H9 (cell line): ENCODE results near the gene HMGCS1. TPM values are rescaled to one million over a fixed set of nuclear protein-coding genes. Genes with fewer than 3 reads are reported as not detected.

Source experiments
- DNase-seq: peaks from one replicate; pipeline ENCODE4 v3.0.0-alpha.2; 2017
- H2AFZ ChIP-seq: one replicate; pipeline ENCODE4 v1.6.1; 2013; ENCODE audit warnings: mild to moderate bottlenecking, low read length, control low read depth, moderate library complexity
- H2AK5ac ChIP-seq: 2 replicates; pipeline ENCODE4 v1.6.1; 2013; ENCODE audit warnings: low read length, control low read depth, mixed read lengths; ENCODE audit not compliant: insufficient read length
- H2BK120ac ChIP-seq: one replicate; pipeline ENCODE4 v1.6.1; 2013; ENCODE audit warnings: low read depth, mild to moderate bottlenecking, low read length, control low read depth, inconsistent platforms; ENCODE audit not compliant: poor library complexity, severe bottlenecking
- H2BK12ac ChIP-seq: 2 replicates; pipeline ENCODE4 v1.6.1; 2013; ENCODE audit warnings: low read length, control low read depth, mixed read lengths, low read depth; ENCODE audit not compliant: insufficient read length
- H2BK15ac ChIP-seq: 2 replicates; pipeline ENCODE4 v1.6.1; 2013; ENCODE audit warnings: low read depth, low read length, control low read depth
- H2BK20ac ChIP-seq: one replicate; pipeline ENCODE4 v1.6.1; 2013; ENCODE audit warnings: low read depth, mild to moderate bottlenecking, low read length, control low read depth, inconsistent platforms; ENCODE audit not compliant: poor library complexity, severe bottlenecking
- H2BK5ac ChIP-seq: 2 replicates; pipeline ENCODE4 v1.6.1; 2013; ENCODE audit warnings: low read length, control low read depth, mixed read lengths; ENCODE audit not compliant: insufficient read length
- H3K14ac ChIP-seq: 2 replicates; pipeline ENCODE4 v1.6.1; 2013; ENCODE audit warnings: low read length, control low read depth; ENCODE audit not compliant: insufficient read depth
- H3K18ac ChIP-seq: 2 replicates; pipeline ENCODE4 v1.6.1; 2013; ENCODE audit warnings: low read depth, mild to moderate bottlenecking, mixed read lengths, low read length, control low read depth; ENCODE audit not compliant: insufficient read length
- H3K23ac ChIP-seq: 2 replicates; pipeline ENCODE4 v1.6.1; 2013; ENCODE audit warnings: low read length, control low read depth, mixed read lengths, low read depth; ENCODE audit not compliant: insufficient read length
- H3K23me2 ChIP-seq: 2 replicates; pipeline ENCODE4 v1.6.1; 2013; ENCODE audit warnings: low read depth, mild to moderate bottlenecking, mixed read lengths, low read length, control low read depth; ENCODE audit not compliant: insufficient read length, poor library complexity, severe bottlenecking
- H3K27ac ChIP-seq: 2 replicates; pipeline ENCODE4 v1.5.1; 2013; ENCODE audit warnings: low read length, control low read depth, mixed read lengths, low read depth; ENCODE audit not compliant: insufficient read length
- H3K27me3 ChIP-seq: 2 replicates; pipeline ENCODE4 v1.6.1; 2013; ENCODE audit warnings: low read length, control low read depth, inconsistent platforms; ENCODE audit not compliant: insufficient read depth
- H3K4ac ChIP-seq: 2 replicates; pipeline ENCODE4 v1.6.1; 2013; ENCODE audit warnings: low read depth, mild to moderate bottlenecking, control low read depth, inconsistent platforms, low read length, moderate library complexity
- H3K4me1 ChIP-seq: 2 replicates; pipeline ENCODE4 v1.6.1; 2013; ENCODE audit warnings: low read length, control low read depth, inconsistent platforms; ENCODE audit not compliant: insufficient read depth
- H3K4me2 ChIP-seq: 2 replicates; pipeline ENCODE4 v1.6.1; 2013; ENCODE audit warnings: low read length, control low read depth, mixed read lengths; ENCODE audit not compliant: insufficient read length, insufficient read depth
- H3K56ac ChIP-seq: 2 replicates; pipeline ENCODE4 v1.6.1; 2013; ENCODE audit warnings: low read depth, mild to moderate bottlenecking, mixed read lengths, low read length, control low read depth; ENCODE audit not compliant: insufficient read length
- H3K79me1 ChIP-seq: 2 replicates; pipeline ENCODE4 v1.6.1; 2013; ENCODE audit warnings: low read depth, mild to moderate bottlenecking, moderate library complexity, low read length, control low read depth, inconsistent platforms; ENCODE audit not compliant: insufficient read depth, poor library complexity, severe bottlenecking
- H3K79me2 ChIP-seq: 2 replicates; pipeline ENCODE4 v1.6.1; 2013; ENCODE audit warnings: low read length, control low read depth, inconsistent platforms; ENCODE audit not compliant: insufficient read depth
- H3K9ac ChIP-seq: 2 replicates; pipeline ENCODE4 v1.6.1; 2013; ENCODE audit warnings: low read length, control low read depth, mixed read lengths; ENCODE audit not compliant: insufficient read length; ENCODE audit errors: extremely low read depth
- H3K9me3 ChIP-seq: one replicate; pipeline ENCODE4 v1.6.1; 2013; ENCODE audit warnings: low read depth, low read length, inconsistent platforms; ENCODE audit not compliant: control insufficient read depth
- H3T11ph ChIP-seq: one replicate; pipeline ENCODE4 v1.6.1; 2013; ENCODE audit warnings: mild to moderate bottlenecking, low read length, control low read depth, inconsistent platforms
- H4K20me1 ChIP-seq: one replicate; pipeline ENCODE4 v1.6.1; 2013; ENCODE audit not compliant: control insufficient read depth, insufficient read length, insufficient read depth
- H4K5ac ChIP-seq: 2 replicates; pipeline ENCODE4 v1.6.1; 2013; ENCODE audit warnings: low read depth, mild to moderate bottlenecking, mixed read lengths, low read length, control low read depth; ENCODE audit not compliant: insufficient read length
- H4K8ac ChIP-seq: replicated peaks from 2 replicates; pipeline ENCODE4 v1.6.1; 2013; ENCODE audit warnings: low read length, control low read depth, mixed read lengths, low read depth; ENCODE audit not compliant: insufficient read length
- H4K91ac ChIP-seq: 2 replicates; pipeline ENCODE4 v1.6.1; 2013; ENCODE audit warnings: low read depth, mild to moderate bottlenecking, moderate library complexity, mixed read lengths, low read length, control low read depth; ENCODE audit not compliant: insufficient read length
- H3K27ac Mint-ChIP-seq, 3 experiments: 2 replicates in 2 of 3; 3 replicates in 1 of 3; pipeline ENCODE4 v1.8.0; 2020 to 2021; ENCODE audit warnings: mixed read lengths in 3 of 3, mild to moderate bottlenecking in 1 of 3, moderate library complexity in 1 of 3
- H3K27me3 Mint-ChIP-seq: 2 replicates; pipeline ENCODE4 v1.8.0; 2021; ENCODE audit warnings: low read depth, mild to moderate bottlenecking, moderate library complexity, mixed read lengths
- H3K36me3 Mint-ChIP-seq, 3 experiments: 2 replicates in 2 of 3; 3 replicates in 1 of 3; pipeline ENCODE4 v1.8.0; 2020 to 2021; ENCODE audit warnings: low read depth in 3 of 3, mixed read lengths in 3 of 3; ENCODE audit not compliant: insufficient read depth in 1 of 3
- H3K4me1 Mint-ChIP-seq, 2 experiments: 2 replicates each; pipeline ENCODE4 v1.8.0; 2020; ENCODE audit warnings: mixed read lengths in 2 of 2
- H3K4me3 Mint-ChIP-seq, 2 experiments: 2 replicates in 1 of 2; 3 replicates in 1 of 2; pipeline ENCODE4 v1.8.0; 2020 to 2021; ENCODE audit warnings: mild to moderate bottlenecking in 2 of 2, mixed read lengths in 2 of 2, moderate library complexity in 1 of 2
- H3K9me3 Mint-ChIP-seq, 2 experiments: 2 replicates in 1 of 2; 3 replicates in 1 of 2; pipeline ENCODE4 v1.8.0; 2020; ENCODE audit warnings: mild to moderate bottlenecking in 2 of 2, mixed read lengths in 2 of 2, moderate library complexity in 1 of 2
- CTCF ChIP-seq: fragments of 200-600 bp; sonication (generic); conservative IDR thresholded peaks from 3 replicates; pipeline ENCODE4 v1.8.0; 2021; ENCODE audit warnings: antibody characterized with exemption, mild to moderate bottlenecking
- WGBS: extraction: QIAGEN DNeasy Blood & Tissue Kit; methylation state at CpG from one replicate; pipeline ENCODE4 v1.1.7; 2013; ENCODE audit warnings: missing lambda C conversion rate, low lambda C conversion rate, mixed read lengths; ENCODE audit not compliant: insufficient read length; ENCODE audit errors: extremely low coverage; 5-methylcytosine and 5-hydroxymethylcytosine counted together
- total RNA-seq: library from RNA; stranded (reverse); gene quantifications from 2 replicates; pipeline ENCODE4 v1.2.1, GENCODE V29; 2021

The HMGCS1 gene
- total RNA-seq, 1 experiment from 2014 or later, result 147 TPM

- H3K36me3 Mint-ChIP-seq, result 0 out of 7 replicates have a peak, but pooled peaks cover 0 to 1% (median 0%) of the 10 kb centered on the region in 3 experiments
These were observed 35.7 kb upstream of the HMGCS1 start for GRCh38 chr5:43348861-43349363.

More at GRCh38 chr5:43348861-43349363, 35.7 kb upstream of the HMGCS1 start:
- Histone ChIP-seq H3K18ac (no peak overlapping the region), H2BK20ac (no peak overlapping the region), H3K4me2 (no peak overlapping the region), H3K56ac (no peak overlapping the region), H2BK12ac (no peak overlapping the region), H3K4me1 (no peaks in the 10 kb centered on the region), H3T11ph (no peak overlapping the region), H4K20me1 (no peaks in the 10 kb centered on the region), H4K8ac (no peak overlapping the region), H2BK120ac (no peak overlapping the region), H3K9me3 (no peaks in the 10 kb centered on the region), H3K79me2 (no peaks in the 10 kb centered on the region), H3K9ac (no peak overlapping the region), H2BK15ac (no peak overlapping the region; the same call in 1 of the 2 replicates), H3K27me3 (no peaks in the 10 kb centered on the region), H3K14ac (no peak overlapping the region), H3K79me1 (no peaks in the 10 kb centered on the region), H3K23me2 (no peaks in the 10 kb centered on the region), H3K23ac (no peak overlapping the region), H3K4ac (no peak overlapping the region), H2BK5ac (no peak overlapping the region), H3K27ac (no peak overlapping the region), H4K5ac (no peak overlapping the region), H2AK5ac (no peak overlapping the region), H2AFZ (no peak overlapping the region), H4K91ac (no peak overlapping the region)
- no CpG with 5 or more reads among the region's 1 CpG for WGBS
- Mint-ChIP-seq H3K4me3 (no peak overlapping the region), H3K4me1 (no peaks in the 10 kb centered on the region), H3K27ac (no peak overlapping the region; a peak in 1 of 7 replicates), H3K9me3 (peaks cover 0 to 5% of the 10 kb centered on the region in 2 experiments; a peak in 2 of 5 replicates), H3K27me3 (peaks cover 3% of the 10 kb centered on the region; the same call in 1 of the 2 replicates)
- no peak for TF ChIP-seq CTCF
- no peak for DNase-seq
